ENCODE results near the gene CRK.

DNA sequence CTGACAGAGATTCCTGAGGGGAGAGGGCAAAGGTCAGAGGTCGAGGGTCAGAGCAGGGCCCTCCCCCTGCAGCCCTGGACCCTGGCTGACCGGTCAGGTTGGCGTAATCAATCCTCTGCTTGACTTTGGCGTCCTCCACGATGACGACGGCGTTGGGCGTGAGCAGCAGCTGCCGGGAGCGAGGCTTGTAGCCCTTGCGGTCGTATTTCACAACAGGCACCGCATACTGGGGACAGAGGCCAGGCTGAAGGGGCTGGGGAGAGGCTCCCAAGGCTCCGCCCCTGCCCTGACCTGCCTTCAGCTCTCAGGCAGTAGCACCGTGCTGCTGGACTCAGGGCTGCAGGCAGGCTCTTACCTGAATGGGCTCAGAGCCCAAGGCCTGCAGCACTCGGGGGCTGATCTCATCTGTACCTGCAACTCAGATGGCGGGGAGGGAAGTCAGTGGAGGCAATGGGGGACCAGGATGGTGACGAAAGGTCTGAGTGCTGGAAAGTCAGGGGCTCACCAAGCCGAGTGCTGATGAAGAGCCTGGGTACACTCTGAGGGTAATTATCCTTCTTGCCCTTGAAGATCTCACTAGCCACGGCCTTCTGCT is 12.0 kb upstream of the CRK start:
- TF ChIP-seq, protein P1, sequence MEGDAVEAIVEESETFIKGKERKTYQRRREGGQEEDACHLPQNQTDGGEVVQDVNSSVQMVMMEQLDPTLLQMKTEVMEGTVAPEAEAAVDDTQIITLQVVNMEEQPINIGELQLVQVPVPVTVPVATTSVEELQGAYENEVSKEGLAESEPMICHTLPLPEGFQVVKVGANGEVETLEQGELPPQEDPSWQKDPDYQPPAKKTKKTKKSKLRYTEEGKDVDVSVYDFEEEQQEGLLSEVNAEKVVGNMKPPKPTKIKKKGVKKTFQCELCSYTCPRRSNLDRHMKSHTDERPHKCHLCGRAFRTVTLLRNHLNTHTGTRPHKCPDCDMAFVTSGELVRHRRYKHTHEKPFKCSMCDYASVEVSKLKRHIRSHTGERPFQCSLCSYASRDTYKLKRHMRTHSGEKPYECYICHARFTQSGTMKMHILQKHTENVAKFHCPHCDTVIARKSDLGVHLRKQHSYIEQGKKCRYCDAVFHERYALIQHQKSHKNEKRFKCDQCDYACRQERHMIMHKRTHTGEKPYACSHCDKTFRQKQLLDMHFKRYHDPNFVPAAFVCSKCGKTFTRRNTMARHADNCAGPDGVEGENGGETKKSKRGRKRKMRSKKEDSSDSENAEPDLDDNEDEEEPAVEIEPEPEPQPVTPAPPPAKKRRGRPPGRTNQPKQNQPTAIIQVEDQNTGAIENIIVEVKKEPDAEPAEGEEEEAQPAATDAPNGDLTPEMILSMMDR (conservative IDR thresholded peaks at IDR 0.05; ENCODE audit: low read depth, low read length) = no peak
- TF ChIP-seq RCOR1 (IDR thresholded peaks at IDR 0.05; ENCODE audit: insufficient replicate concordance, low read length) (no peak), RAD21 (IDR thresholded peaks at IDR 0.05; ENCODE audit: low read length) (no peak), CEBPB (IDR thresholded peaks at IDR 0.05; ENCODE audit: low read depth, low read length) (0 out of 2 replicates have a peak, but pooled peaks have one; percentile 20), RFX5 (IDR thresholded peaks at IDR 0.05; ENCODE audit: low read depth, low read length) (no peak), SMC3 (IDR thresholded peaks at IDR 0.05; ENCODE audit: low read depth, low read length) (no peak), POLR2A (IDR thresholded peaks at IDR 0.05; ENCODE audit: low read depth, low read length) (no peak), USF2 (IDR thresholded peaks at IDR 0.05; ENCODE audit: low read depth, low read length) (no peak), MXI1 (IDR thresholded peaks at IDR 0.05; ENCODE audit: borderline replicate concordance, low read depth, low read length) (no peak)
